Liver (tissue), 9 donors: ENCODE data around the gene PTPRB. TPM values are rescaled to one million over a fixed set of nuclear protein-coding genes. Genes with fewer than 3 reads are reported as not detected.

ENCODE experiments used
- DNase-seq: peaks from one replicate; pipeline ENCODE4 v3.0.0-alpha.2; 2017; ENCODE audit warnings: low spot score
- H3K27ac ChIP-seq, 2 donors: one replicate each; pipeline ENCODE4 v1.7.0; 2013; ENCODE audit warnings: inconsistent platforms in 2 of 2, low read length in 2 of 2, control low read depth in 1 of 2, low read depth in 1 of 2, mild to moderate bottlenecking in 1 of 2
- H3K27me3 ChIP-seq, 4 donors: one replicate each; pipeline versions ENCODE4 v1.6.1 to v1.7.0; 2013; ENCODE audit warnings: low read length in 3 of 4, inconsistent platforms in 1 of 4, mild to moderate bottlenecking in 1 of 4, moderate library complexity in 1 of 4; ENCODE audit not compliant: control insufficient read depth in 4 of 4, insufficient read depth in 4 of 4
- H3K36me3 ChIP-seq, 4 donors: one replicate each; pipeline versions ENCODE4 v1.6.1 to v1.7.0; 2013; ENCODE audit warnings: low read length in 3 of 4, mild to moderate bottlenecking in 3 of 4, low read depth in 1 of 4, moderate library complexity in 1 of 4; ENCODE audit not compliant: control insufficient read depth in 4 of 4, insufficient read depth in 3 of 4
- H3K4me1 ChIP-seq, 4 donors: one replicate each; pipeline versions ENCODE4 v1.6.1 to v1.7.0; 2013; ENCODE audit warnings: low read length in 3 of 4, mild to moderate bottlenecking in 3 of 4, moderate library complexity in 1 of 4; ENCODE audit not compliant: control insufficient read depth in 4 of 4, insufficient read depth in 4 of 4
- H3K4me3 ChIP-seq, 3 donors: one replicate each; pipeline versions ENCODE4 v1.6.1 to v1.7.0; 2013; ENCODE audit warnings: low read length in 3 of 3, control low read depth in 1 of 3, low read depth in 1 of 3, mild to moderate bottlenecking in 1 of 3
- H3K9ac ChIP-seq, 2 donors: one replicate each; pipeline ENCODE4 v1.7.0; 2013; ENCODE audit warnings: low read length in 2 of 2, mild to moderate bottlenecking in 2 of 2, moderate library complexity in 2 of 2, control low read depth in 1 of 2, low read depth in 1 of 2
- H3K9me3 ChIP-seq, 4 donors: one replicate each; pipeline versions ENCODE4 v1.6.1 to v1.7.0; 2013; ENCODE audit warnings: low read length in 3 of 4; ENCODE audit not compliant: control insufficient read depth in 4 of 4
- EGR1 ChIP-seq, 2 donors: IDR thresholded peaks; 2 replicates each; pipeline ENCODE4 v1.6.1; 2016 to 2018; ENCODE audit warnings: antibody characterized with exemption in 2 of 2, low read depth in 2 of 2
- FOXA1 ChIP-seq: IDR thresholded peaks from 2 replicates; pipeline ENCODE4 v1.6.1; 2016; ENCODE audit warnings: antibody characterized with exemption
- FOXA2 ChIP-seq: IDR thresholded peaks from 2 replicates; pipeline ENCODE4 v1.6.1; 2016; ENCODE audit warnings: antibody characterized with exemption
- GABPA ChIP-seq, 2 donors: IDR thresholded peaks in 1 of 2; conservative IDR thresholded peaks in 1 of 2; 2 replicates each; pipeline ENCODE4 v1.6.1; 2016; ENCODE audit warnings: antibody characterized with exemption in 2 of 2, mild to moderate bottlenecking in 1 of 2, moderate library complexity in 1 of 2
- HNF4A ChIP-seq, 2 donors: conservative IDR thresholded peaks; 2 replicates each; pipeline ENCODE4 v1.6.1; 2016; ENCODE audit warnings: antibody characterized with exemption in 2 of 2, mild to moderate bottlenecking in 2 of 2
- HNF4G ChIP-seq: IDR thresholded peaks from 2 replicates; pipeline ENCODE4 v1.6.1; 2016; ENCODE audit warnings: antibody characterized with exemption
- JUND ChIP-seq, 2 donors: IDR thresholded peaks; 2 replicates each; pipeline ENCODE4 v1.6.1; 2016; ENCODE audit warnings: antibody characterized with exemption in 2 of 2
- MAX ChIP-seq: IDR thresholded peaks from 2 replicates; pipeline ENCODE4 v1.6.1; 2016; ENCODE audit warnings: antibody characterized with exemption
- RAD21 ChIP-seq, 2 donors: IDR thresholded peaks; 2 replicates each; pipeline ENCODE4 v1.6.1; 2016; ENCODE audit warnings: antibody characterized with exemption in 2 of 2, mild to moderate bottlenecking in 2 of 2
- RXRA ChIP-seq, 2 donors: IDR thresholded peaks; 2 replicates each; pipeline ENCODE4 v1.6.1; 2017 to 2018; ENCODE audit warnings: antibody characterized with exemption in 2 of 2, mild to moderate bottlenecking in 1 of 2
- SP1 ChIP-seq: IDR thresholded peaks from 2 replicates; pipeline ENCODE4 v1.6.1; 2018; ENCODE audit warnings: antibody characterized with exemption, mild to moderate bottlenecking
- TAF1 ChIP-seq: conservative IDR thresholded peaks from 2 replicates; pipeline ENCODE4 v1.6.1; 2016; ENCODE audit warnings: antibody characterized with exemption, mild to moderate bottlenecking
- YY1 ChIP-seq: IDR thresholded peaks from 2 replicates; pipeline ENCODE4 v1.6.1; 2016; ENCODE audit warnings: antibody characterized with exemption, mild to moderate bottlenecking
- WGBS: extraction: QIAGEN DNeasy Blood & Tissue Kit; methylation state at CpG from one replicate; pipeline ENCODE4 v1.1.7; 2013; 5-methylcytosine and 5-hydroxymethylcytosine counted together
- polyA plus RNA-seq, 2 donors: library from polyadenylated mRNA; stranded (reverse) in 1 of 2; unstranded in 1 of 2; fragments of 200-250 nt in 1 of 2; fragments of >200 nt in 1 of 2; fragmentation: Nextera tagmentation in 1 of 2; extraction: Ambion mirVana in 1 of 2; gene quantifications; one replicate each; pipeline versions ENCODE4 v1.2.1 to v1.2.3, GENCODE V29; 2013 to 2015
- total RNA-seq, 2 donors: library from RNA; depleted of rRNA; stranded (reverse); fragments of >200 nt; gene quantifications; one replicate each; pipeline ENCODE4 v1.2.3, GENCODE V29; 2014
- TF ChIP-seq, protein P1 (sequence below): IDR thresholded peaks from 2 replicates; pipeline ENCODE4 v1.6.1; 2016; ENCODE audit warnings: antibody characterized with exemption
- TF ChIP-seq, protein P2 (sequence below): fragments of 150-350 bp; IDR thresholded peaks from 2 replicates; pipeline ENCODE4 v1.5.1; 2017; ENCODE audit warnings: improper control_type of control experiment, low read depth, low read length; ENCODE audit not compliant: missing input control
- TF ChIP-seq, protein P3 (sequence below): IDR thresholded peaks from 2 replicates; pipeline ENCODE4 v1.6.1; 2016; ENCODE audit warnings: antibody characterized with exemption, mild to moderate bottlenecking
- TF ChIP-seq, protein P4 (sequence below): IDR thresholded peaks from 2 replicates; pipeline ENCODE4 v1.6.1; 2016; ENCODE audit warnings: antibody characterized with exemption
- donor health status: healthy.
- donor health status: healthy.
- donor health status: healthy.
- donor health status: healthy.
- donor health status: healthy.

Gene PTPRB
- total and polyA plus RNA-seq, 4 donors = 6.3 to 64.9 (median 8.4) TPM

DNA sequence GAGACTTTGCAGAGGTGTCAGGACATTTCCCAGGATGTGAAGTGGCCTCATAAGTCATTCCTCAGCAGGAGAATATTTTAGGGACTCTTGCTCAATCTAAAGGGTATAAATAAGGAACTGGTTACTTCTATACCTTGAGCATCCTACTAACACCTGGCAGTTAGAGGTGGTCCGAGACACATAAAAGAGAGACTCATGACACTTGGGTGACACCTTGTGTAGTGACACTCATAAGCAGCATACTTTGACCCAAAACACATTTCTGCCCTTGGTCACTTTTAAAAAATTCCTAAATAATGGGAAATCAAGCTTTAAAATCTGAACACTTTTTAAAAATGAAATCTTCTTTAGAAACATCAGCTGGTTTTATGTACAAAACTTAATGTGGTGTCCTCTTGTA, 152.8 kb downstream of the PTPRB start:
- H3K4me1 ChIP-seq = no peaks in the 10 kb centered on the region
- no peak for DNase-seq
- WGBS = 67% methylated on average over 1 of the region's 1 CpG
- no peaks in the 10 kb centered on the region for H3K9me3 ChIP-seq
- no peaks in the 10 kb centered on the region for H3K27me3 ChIP-seq
- H3K9ac ChIP-seq = no peak overlapping the region
- no peak overlapping the region for H3K27ac ChIP-seq
- TF ChIP-seq, protein P1, sequence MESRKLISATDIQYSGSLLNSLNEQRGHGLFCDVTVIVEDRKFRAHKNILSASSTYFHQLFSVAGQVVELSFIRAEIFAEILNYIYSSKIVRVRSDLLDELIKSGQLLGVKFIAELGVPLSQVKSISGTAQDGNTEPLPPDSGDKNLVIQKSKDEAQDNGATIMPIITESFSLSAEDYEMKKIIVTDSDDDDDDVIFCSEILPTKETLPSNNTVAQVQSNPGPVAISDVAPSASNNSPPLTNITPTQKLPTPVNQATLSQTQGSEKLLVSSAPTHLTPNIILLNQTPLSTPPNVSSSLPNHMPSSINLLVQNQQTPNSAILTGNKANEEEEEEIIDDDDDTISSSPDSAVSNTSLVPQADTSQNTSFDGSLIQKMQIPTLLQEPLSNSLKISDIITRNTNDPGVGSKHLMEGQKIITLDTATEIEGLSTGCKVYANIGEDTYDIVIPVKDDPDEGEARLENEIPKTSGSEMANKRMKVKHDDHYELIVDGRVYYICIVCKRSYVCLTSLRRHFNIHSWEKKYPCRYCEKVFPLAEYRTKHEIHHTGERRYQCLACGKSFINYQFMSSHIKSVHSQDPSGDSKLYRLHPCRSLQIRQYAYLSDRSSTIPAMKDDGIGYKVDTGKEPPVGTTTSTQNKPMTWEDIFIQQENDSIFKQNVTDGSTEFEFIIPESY = no peak
- TF ChIP-seq SP1 (no peak), TAF1 (no peak), YY1 (no peak), MAX (no peak), EGR1 (IDR thresholded peaks at IDR 0.05; ENCODE audit: low read depth in 2 of 2) (no peak), FOXA1 (no peak), HNF4G (no peak)
- H3K36me3 ChIP-seq = no peaks in the 10 kb centered on the region
- no peak overlapping the region for H3K4me3 ChIP-seq

- TF ChIP-seq RAD21 (IDR thresholded peaks at IDR 0.05) (no peak), EGR1 (IDR thresholded peaks at IDR 0.05; ENCODE audit: low read depth in 2 of 2) (no peak), TAF1 (no peak), FOXA2 (no peak), HNF4A (conservative IDR thresholded peaks at IDR 0.05) (no peak), FOXA1 (no peak), JUND (IDR thresholded peaks at IDR 0.05) (no peak), HNF4G (no peak), RXRA (IDR thresholded peaks at IDR 0.05) (no peak), MAX (no peak), SP1 (no peak), GABPA (IDR thresholded peaks at IDR 0.05 in 1 of 2, conservative IDR thresholded peaks at IDR 0.05 in 1 of 2) (no peak)
- TF ChIP-seq, protein P2, sequence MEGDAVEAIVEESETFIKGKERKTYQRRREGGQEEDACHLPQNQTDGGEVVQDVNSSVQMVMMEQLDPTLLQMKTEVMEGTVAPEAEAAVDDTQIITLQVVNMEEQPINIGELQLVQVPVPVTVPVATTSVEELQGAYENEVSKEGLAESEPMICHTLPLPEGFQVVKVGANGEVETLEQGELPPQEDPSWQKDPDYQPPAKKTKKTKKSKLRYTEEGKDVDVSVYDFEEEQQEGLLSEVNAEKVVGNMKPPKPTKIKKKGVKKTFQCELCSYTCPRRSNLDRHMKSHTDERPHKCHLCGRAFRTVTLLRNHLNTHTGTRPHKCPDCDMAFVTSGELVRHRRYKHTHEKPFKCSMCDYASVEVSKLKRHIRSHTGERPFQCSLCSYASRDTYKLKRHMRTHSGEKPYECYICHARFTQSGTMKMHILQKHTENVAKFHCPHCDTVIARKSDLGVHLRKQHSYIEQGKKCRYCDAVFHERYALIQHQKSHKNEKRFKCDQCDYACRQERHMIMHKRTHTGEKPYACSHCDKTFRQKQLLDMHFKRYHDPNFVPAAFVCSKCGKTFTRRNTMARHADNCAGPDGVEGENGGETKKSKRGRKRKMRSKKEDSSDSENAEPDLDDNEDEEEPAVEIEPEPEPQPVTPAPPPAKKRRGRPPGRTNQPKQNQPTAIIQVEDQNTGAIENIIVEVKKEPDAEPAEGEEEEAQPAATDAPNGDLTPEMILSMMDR = no peak
- TF ChIP-seq, protein P3, sequence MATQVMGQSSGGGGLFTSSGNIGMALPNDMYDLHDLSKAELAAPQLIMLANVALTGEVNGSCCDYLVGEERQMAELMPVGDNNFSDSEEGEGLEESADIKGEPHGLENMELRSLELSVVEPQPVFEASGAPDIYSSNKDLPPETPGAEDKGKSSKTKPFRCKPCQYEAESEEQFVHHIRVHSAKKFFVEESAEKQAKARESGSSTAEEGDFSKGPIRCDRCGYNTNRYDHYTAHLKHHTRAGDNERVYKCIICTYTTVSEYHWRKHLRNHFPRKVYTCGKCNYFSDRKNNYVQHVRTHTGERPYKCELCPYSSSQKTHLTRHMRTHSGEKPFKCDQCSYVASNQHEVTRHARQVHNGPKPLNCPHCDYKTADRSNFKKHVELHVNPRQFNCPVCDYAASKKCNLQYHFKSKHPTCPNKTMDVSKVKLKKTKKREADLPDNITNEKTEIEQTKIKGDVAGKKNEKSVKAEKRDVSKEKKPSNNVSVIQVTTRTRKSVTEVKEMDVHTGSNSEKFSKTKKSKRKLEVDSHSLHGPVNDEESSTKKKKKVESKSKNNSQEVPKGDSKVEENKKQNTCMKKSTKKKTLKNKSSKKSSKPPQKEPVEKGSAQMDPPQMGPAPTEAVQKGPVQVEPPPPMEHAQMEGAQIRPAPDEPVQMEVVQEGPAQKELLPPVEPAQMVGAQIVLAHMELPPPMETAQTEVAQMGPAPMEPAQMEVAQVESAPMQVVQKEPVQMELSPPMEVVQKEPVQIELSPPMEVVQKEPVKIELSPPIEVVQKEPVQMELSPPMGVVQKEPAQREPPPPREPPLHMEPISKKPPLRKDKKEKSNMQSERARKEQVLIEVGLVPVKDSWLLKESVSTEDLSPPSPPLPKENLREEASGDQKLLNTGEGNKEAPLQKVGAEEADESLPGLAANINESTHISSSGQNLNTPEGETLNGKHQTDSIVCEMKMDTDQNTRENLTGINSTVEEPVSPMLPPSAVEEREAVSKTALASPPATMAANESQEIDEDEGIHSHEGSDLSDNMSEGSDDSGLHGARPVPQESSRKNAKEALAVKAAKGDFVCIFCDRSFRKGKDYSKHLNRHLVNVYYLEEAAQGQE = no peak
- TF ChIP-seq, protein P1 = no peak
- TF ChIP-seq, protein P4, sequence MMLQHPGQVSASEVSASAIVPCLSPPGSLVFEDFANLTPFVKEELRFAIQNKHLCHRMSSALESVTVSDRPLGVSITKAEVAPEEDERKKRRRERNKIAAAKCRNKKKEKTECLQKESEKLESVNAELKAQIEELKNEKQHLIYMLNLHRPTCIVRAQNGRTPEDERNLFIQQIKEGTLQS = no peak
- DNase-seq = no peak
- Histone ChIP-seq H3K4me3 (no peak overlapping the region), H3K9me3 (peaks cover 0 to 3% (median 0%) of the 10 kb centered on the region in 4 donors), H3K36me3 (no peaks in the 10 kb centered on the region), H3K27ac (no peak overlapping the region), H3K27me3 (no peaks in the 10 kb centered on the region), H3K4me1 (no peaks in the 10 kb centered on the region), H3K9ac (no peak overlapping the region)
- WGBS = 79% methylated on average over 1 of the region's 1 CpG
Observed at GRCh38 chr12:70482764-70483163, 154.5 kb downstream of the PTPRB start.
